Measurements from ENCODE around the gene ZNF554. TPM values are rescaled to one million over a fixed set of nuclear protein-coding genes. Genes with fewer than 3 reads are reported as not detected.

ZNF554 gene
- total RNA-seq, 3 donors from 2014 or later (not counting 1 experiment from before 2014, with no cell fraction given): 3.4 to 5.6 (median 3.7) TPM

GRCh38 chr19:2799273-2800020 is 20.2 kb upstream of the ZNF554 start:
- H3K9me3 ChIP-seq (ENCODE audit: control insufficient read depth, insufficient read depth, low read length): no peaks in the 10 kb centered on the region
- no peaks in the 10 kb centered on the region for H3K4me1 ChIP-seq (ENCODE audit: control insufficient read depth, insufficient read depth, low read length)
- H3K4me3 ChIP-seq (ENCODE audit: low read length): no peak overlapping the region
- Mint-ChIP-seq H3K9me3 (no peaks in the 10 kb centered on the region), H3K27me3 (ENCODE audit: low read depth in 2 of 2) (no peaks in the 10 kb centered on the region), H3K36me3 (no peaks in the 10 kb centered on the region), H3K27ac (no peak overlapping the region), H3K4me1 (peaks cover 7 to 11% of the 10 kb centered on the region in 2 donors), H3K4me3 (no peak overlapping the region)
- peaks cover 8% of the 10 kb centered on the region for H3K36me3 ChIP-seq (ENCODE audit: control insufficient read depth, insufficient read depth, low read length)
- intact Hi-C loops (cut with micrococcal nuclease): no loop called here
- ATAC-seq (no peak), DNase-seq (no peak)
- no peak for TF ChIP-seq CTCF (IDR thresholded peaks at IDR 0.05)
- no peaks in the 10 kb centered on the region for H3K27me3 ChIP-seq (ENCODE audit: control insufficient read depth, insufficient read depth, low read length)
- H3K27ac ChIP-seq (ENCODE audit: low read length): no peak overlapping the region
- 96% methylated on average over 41 of the region's 41 CpGs for WGBS (ENCODE audit: insufficient coverage)

GRCh38 chr19:2800506-2800905 is 19.2 kb upstream of the ZNF554 start:
- H3K27me3 Mint-ChIP-seq (ENCODE audit: low read depth in 2 of 2): no peaks in the 10 kb centered on the region
- Histone ChIP-seq H3K4me1 (ENCODE audit: control insufficient read depth, insufficient read depth, low read length) (no peaks in the 10 kb centered on the region), H3K36me3 (ENCODE audit: control insufficient read depth, insufficient read depth, low read length) (peaks cover 13% of the 10 kb centered on the region), H3K4me3 (ENCODE audit: low read length) (no peak overlapping the region), H3K27ac (ENCODE audit: low read length) (no peak overlapping the region), H3K9me3 (ENCODE audit: control insufficient read depth, insufficient read depth, low read length) (no peaks in the 10 kb centered on the region), H3K27me3 (ENCODE audit: control insufficient read depth, insufficient read depth, low read length) (no peaks in the 10 kb centered on the region)
- no peak overlapping the region for H3K4me3 Mint-ChIP-seq
- intact Hi-C loops (cut with micrococcal nuclease): no loop called here
- no peak for DNase-seq
- no peak for TF ChIP-seq CTCF (IDR thresholded peaks at IDR 0.05)
- H3K9me3 Mint-ChIP-seq: no peaks in the 10 kb centered on the region
- no peaks in the 10 kb centered on the region for H3K36me3 Mint-ChIP-seq
- ATAC-seq: no peak
- H3K27ac Mint-ChIP-seq: no peak overlapping the region
- peaks cover 7 to 11% of the 10 kb centered on the region in 2 donors for H3K4me1 Mint-ChIP-seq
- WGBS (ENCODE audit: insufficient coverage): 98% methylated on average over 22 of the region's 22 CpGs

- DNase-seq: no peak
- H3K27ac Mint-ChIP-seq: peak overlapping the region; percentile 10 to 56
These were observed 16.8 kb upstream of the ZNF554 start for GRCh38 chr19:2802826-2803225.

More at GRCh38 chr19:2802826-2803225, 16.8 kb upstream of the ZNF554 start:
- no peaks in the 10 kb centered on the region for H3K27me3 Mint-ChIP-seq (ENCODE audit: low read depth in 2 of 2)
- WGBS (ENCODE audit: insufficient coverage): 98% methylated on average over 17 of the region's 17 CpGs
- no peaks in the 10 kb centered on the region for H3K36me3 Mint-ChIP-seq
- Histone ChIP-seq H3K9me3 (ENCODE audit: control insufficient read depth, insufficient read depth, low read length) (no peaks in the 10 kb centered on the region), H3K4me3 (ENCODE audit: low read length) (no peak overlapping the region), H3K27me3 (ENCODE audit: control insufficient read depth, insufficient read depth, low read length) (no peaks in the 10 kb centered on the region), H3K27ac (ENCODE audit: low read length) (no peak overlapping the region), H3K4me1 (ENCODE audit: control insufficient read depth, insufficient read depth, low read length) (no peaks in the 10 kb centered on the region), H3K36me3 (ENCODE audit: control insufficient read depth, insufficient read depth, low read length) (peaks cover 8% of the 10 kb centered on the region)
- H3K9me3 Mint-ChIP-seq: no peaks in the 10 kb centered on the region
- H3K4me3 Mint-ChIP-seq: no peak overlapping the region
- ATAC-seq: no peak
- intact Hi-C loops (cut with micrococcal nuclease): no loop called here
- TF ChIP-seq CTCF (IDR thresholded peaks at IDR 0.05): no peak
- peaks cover 7 to 11% of the 10 kb centered on the region in 2 donors for H3K4me1 Mint-ChIP-seq
